Left cardiac atrium (tissue), 4 donors: ENCODE measurements around the gene NPIPB6. TPM values are rescaled to one million over a fixed set of nuclear protein-coding genes. Genes with fewer than 3 reads are reported as not detected.
A peak's percentile ranks its signal among the peaks of the same experiment; 100 is the strongest.

Experiments
- ATAC-seq, 2 donors: fragments of 200-7000 bp; cut with Tn5 transposase; one replicate each; pipeline ENCODE4 v1.9.1; 2020; ENCODE audit warnings: mild to moderate bottlenecking in 2 of 2, moderate library complexity in 2 of 2
- DNase-seq: peaks from one replicate; pipeline ENCODE4 v3.0.0-alpha.2; 2020
- intact Hi-C, 2 donors: fragments of 100-400 bp; cut with DNase I; formaldehyde crosslinking; loops; one replicate each; pipeline versions ENCODE4 v1.14.1 to v1.15.1; 2022 to 2023
- microRNA-seq, 2 donors: library from miRNA; unstranded; fragments of <30 nt; microRNA quantifications; one replicate each; pipeline ENCODE4 v1.2.0, GENCODE V29; 2020
- total RNA-seq, 2 donors: library from RNA; stranded (reverse); fragmentation: NEBNext Ultra II Directional; extraction: Animal tissue kit (Norgen Biotek cat#: 25700); gene quantifications; one replicate each; pipeline ENCODE4 v1.2.1, GENCODE V29; 2021
- donor health status: DM: no; HTN: yes; CAD: no.
- donor health status: DM: no; HTN: yes; CAD: no; lungs with severe emphysema.
- donor health status: DM: yes; HTN: yes; CAD: no.
- donor health status: Dilated cardiomyopathy.

The NPIPB6 gene
- total RNA-seq, 2 donors from 2014 or later, result 0.56 to 1.4 TPM

- ATAC-seq, result no peak
- intact Hi-C loops, result no loop called here
- no peak for DNase-seq
Measured at GRCh38 chr16:28307936-28308335, 55.4 kb downstream of the NPIPB6 start.

GRCh38 chr16:28304214-28304613 is 59.1 kb downstream of the NPIPB6 start:
- intact Hi-C loops, result no loop called here
- DNase-seq (peak; percentile 59), ATAC-seq (peak; percentile 49 to 78)

- DNase-seq, result no peak
- intact Hi-C loops, result no loop called here
- ATAC-seq, result no peak
Measured at GRCh38 chr16:28303132-28303531, 60.2 kb downstream of the NPIPB6 start.

- no peak for DNase-seq
- ATAC-seq, result no peak
- intact Hi-C loops, result no loop called here
Measured at GRCh38 chr16:28301620-28302019, 61.7 kb downstream of the NPIPB6 start.

GRCh38 chr16:28301154-28301553 is 62.2 kb downstream of the NPIPB6 start:
- DNase-seq, result no peak
- peak in 1 of 2 donors; percentile 66 for ATAC-seq
- intact Hi-C loops, result no loop called here

GRCh38 chr16:28300327-28300726 is 63.0 kb downstream of the NPIPB6 start:
- intact Hi-C loops, result no loop called here
- ATAC-seq (no peak), DNase-seq (no peak)

GRCh38 chr16:28298511-28298878 is 64.8 kb downstream of the NPIPB6 start:
- intact Hi-C loops, result no loop called here
- DNase-seq, result no peak
- ATAC-seq, result no peak

GRCh38 chr16:28297784-28298510 is 65.4 kb downstream of the NPIPB6 start:
- DNase-seq, result no peak
- intact Hi-C loops, result no loop called here
- ATAC-seq, result no peak

- ATAC-seq (no peak), DNase-seq (no peak)
- intact Hi-C loops, result no loop called here
Measured at GRCh38 chr16:28297308-28297707, 66.0 kb downstream of the NPIPB6 start.

GRCh38 chr16:28295276-28295675 is 68.0 kb downstream of the NPIPB6 start:
- DNase-seq (no peak), ATAC-seq (no peak)
- intact Hi-C loops, result no loop called here

- ATAC-seq (no peak), DNase-seq (no peak)
- intact Hi-C loops, result no loop called here
Measured at GRCh38 chr16:28294201-28294600, 69.1 kb downstream of the NPIPB6 start.

GRCh38 chr16:28293601-28293960 is 69.7 kb downstream of the NPIPB6 start:
- no peak for ATAC-seq
- intact Hi-C loops, result no loop called here
- DNase-seq, result no peak

GRCh38 chr16:28292731-28293600 is 70.3 kb downstream of the NPIPB6 start:
- ATAC-seq (no peak), DNase-seq (no peak)
- intact Hi-C loops, result no loop called here

Small RNA genes lying within 50 kb of the gene (microRNA-seq; reads per million reads assigned to microRNA genes)
- 0 reads per million in 2 donors for gene MIR6862-1

Other genes with a start within 250 kb of the NPIPB6 start
- 10 to 100 TPM; 34.6 to 46.4 TPM for gene XPO6, start 151.5 kb downstream of the NPIPB6 start, total RNA-seq
- 1 to 10 TPM in 1 of 2 donors, under 1 TPM in 1; 0.42 to 1.3 TPM for gene SBK1, start 71.0 kb downstream of the NPIPB6 start, total RNA-seq
- 10 to 100 TPM; 17.2 to 32.4 TPM for gene EIF3CL, start 40.3 kb upstream of the NPIPB6 start, total RNA-seq
- not detected for gene NPIPB7, start 108.8 kb upstream of the NPIPB6 start, total RNA-seq
- 10 to 100 TPM; 11.4 to 16.9 TPM for gene CLN3, start 128.6 kb upstream of the NPIPB6 start, total RNA-seq
- gene APOBR, start 131.1 kb upstream of the NPIPB6 start, total RNA-seq, result 1 to 10 TPM; 1.1 to 1.4 TPM
- gene IL27, start 143.3 kb upstream of the NPIPB6 start, total RNA-seq, result not detected
- gene NUPR1, start 175.5 kb upstream of the NPIPB6 start, total RNA-seq, result 10 to 100 TPM; 49.3 to 90.2 TPM
- gene SGF29, start 190.4 kb upstream of the NPIPB6 start, total RNA-seq, result 10 to 100 TPM; 14.5 to 15.8 TPM
- gene SULT1A2, start 233.5 kb upstream of the NPIPB6 start, total RNA-seq, result 1 to 10 TPM; 1.3 to 2.1 TPM
- gene SULT1A1, start 246.5 kb upstream of the NPIPB6 start, total RNA-seq, result 10 to 100 TPM; 15.4 to 23.1 TPM